ENCODE measurements around the gene HIPK3.

Gene HIPK3

DNA sequence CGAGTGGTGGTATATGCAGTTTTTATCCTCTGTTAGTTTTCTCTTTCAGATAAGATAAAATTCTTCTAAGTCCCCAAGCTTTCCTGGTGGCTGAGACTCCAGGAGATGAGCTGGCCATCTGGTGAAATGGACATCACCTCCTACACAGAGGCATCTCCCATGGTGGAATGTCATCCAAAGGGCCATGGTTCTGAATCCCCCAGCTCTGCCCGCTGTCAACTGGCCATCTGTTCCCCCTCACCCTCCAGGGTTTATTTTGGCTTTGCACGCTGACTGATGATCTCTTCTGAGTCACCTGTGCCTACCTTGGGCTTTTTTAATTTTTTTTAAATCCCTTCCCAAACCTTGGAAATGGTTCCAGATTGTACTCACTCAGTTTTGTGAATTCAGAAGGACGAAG is 142.2 kb downstream of the HIPK3 start:
- DNase-seq = no peak

DNA sequence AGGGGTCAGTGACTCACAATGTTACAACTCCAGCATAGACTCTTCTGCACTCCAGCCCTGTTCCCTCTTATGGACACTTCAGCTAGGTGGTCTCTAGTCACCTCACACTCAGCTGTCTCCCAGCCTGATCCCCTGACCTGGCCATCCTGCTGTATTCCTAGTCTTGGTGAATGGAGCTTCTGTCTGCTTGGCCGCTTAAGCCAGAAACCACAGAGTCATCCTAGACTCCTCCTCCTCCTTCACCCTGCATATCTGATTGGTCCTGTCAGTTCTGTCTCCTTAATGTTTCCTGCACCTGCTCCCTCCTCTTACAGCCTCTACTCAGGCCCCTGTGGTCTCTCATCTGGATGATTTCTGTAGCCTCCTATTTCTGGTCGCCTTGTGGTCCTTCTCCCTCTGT is 144.9 kb downstream of the HIPK3 start:
- no peak for DNase-seq

- no peak for DNase-seq
Observed at GRCh38 chr11:33403344-33403743, 146.2 kb downstream of the HIPK3 start.

GRCh38 chr11:33405834-33406602 is 148.8 kb downstream of the HIPK3 start:
- no peak for DNase-seq

All from left hindlimb (tissue), 1 donor.